A549 (cell line): ENCODE results near the gene PIGC. TPM values are rescaled to one million over a fixed set of nuclear protein-coding genes. Genes with fewer than 3 reads are reported as not detected.

ENCODE experiments used
- ATAC-seq, 2 experiments: fragments of 200-7000 bp in 1 of 2; fragments of >200 bp in 1 of 2; cut with Nextera tagmentation in 1 of 2; cut with Tn5 transposase in 1 of 2; 3 replicates each; pipeline versions ENCODE4 v1.8.0 to v1.9.1; 2018 to 2020; ENCODE audit warnings: mild to moderate bottlenecking in 1 of 2, moderate library complexity in 1 of 2
- CTCF ChIA-PET: fragments of 300-600 bp; sonication (Branson Sonifier 250); formaldehyde crosslinking; extraction: SDS; loops from one replicate; lab custom pipeline; 2021; ENCODE audit warnings: antibody characterized with exemption, inconsistent platforms; lab: Yijun Ruan, JAX
- POLR2A ChIA-PET: fragments of 350-600 bp; formaldehyde crosslinking; extraction: SDS; loops from one replicate; lab custom pipeline; 2021; ENCODE audit warnings: antibody characterized with exemption, inconsistent platforms; lab: Yijun Ruan, JAX
- DNase-seq, 2 experiments: peaks; one replicate each; pipeline versions ENCODE4 v3.0.0 to v3.0.0-alpha.2; 2011 to 2016; ENCODE audit warnings: low read depth in 1 of 2, low spot score in 1 of 2
- FAIRE-seq: peaks from 2 replicates; lab custom pipeline; 2011; peaks lifted over from hg19 to GRCh38; lab: Jason Lieb, UNC
- H3K27ac ChIP-seq, 2 experiments: fragments of >200 bp; sonication (Bioruptor Twin); formaldehyde crosslinking; 3 replicates each; pipeline ENCODE4 v1.5.1; 2016 to 2017
- H3K4me1 ChIP-seq: fragments of >200 bp; sonication (Bioruptor Twin); formaldehyde crosslinking; 3 replicates; pipeline ENCODE4 v1.6.1; 2016
- H3K4me2 ChIP-seq: fragments of >200 bp; sonication (Bioruptor Twin); formaldehyde crosslinking; 3 replicates; pipeline ENCODE4 v1.6.1; 2016
- H3K4me3 ChIP-seq: fragments of >200 bp; sonication (Bioruptor Twin); formaldehyde crosslinking; 3 replicates; pipeline ENCODE4 v1.5.1; 2016
- H3K9me3 ChIP-seq: fragments of >200 bp; sonication (Bioruptor Twin); formaldehyde crosslinking; 3 replicates; pipeline ENCODE4 v1.6.1; 2016
- ATOH8 ChIP-seq: fragments of 250-450 bp; sonication (Bioruptor Pico); IDR thresholded peaks from 2 replicates; pipeline ENCODE4 v1.5.0; 2020; ENCODE audit warnings: low read depth, mild to moderate bottlenecking, moderate library complexity
- BCL3 ChIP-seq: fragments of >200 bp; sonication (Bioruptor Twin); formaldehyde crosslinking; IDR thresholded peaks from 3 replicates; pipeline ENCODE4 v1.6.1; 2016
- EHF ChIP-seq: fragments of 250-450 bp; sonication (Bioruptor Pico); IDR thresholded peaks from 2 replicates; pipeline ENCODE4 v1.5.0; 2020; ENCODE audit warnings: mild to moderate bottlenecking
- FOSL2 ChIP-seq, 2 experiments: fragments of 450-650 bp in 1 of 2; fragments of >200 bp in 1 of 2; sonication (Bioruptor Twin) in 1 of 2; formaldehyde crosslinking; IDR thresholded peaks; 2 replicates each; pipeline versions ENCODE4 v1.5.0 to v1.6.1; 2016 to 2020; ENCODE audit warnings: mild to moderate bottlenecking in 1 of 2, moderate library complexity in 1 of 2
- FOXS1 ChIP-seq: fragments of 250-450 bp; sonication (Bioruptor Pico); IDR thresholded peaks from 2 replicates; pipeline ENCODE4 v1.5.0; 2020; ENCODE audit warnings: mild to moderate bottlenecking, moderate library complexity
- HOXB13 ChIP-seq: fragments of 250-450 bp; sonication (Bioruptor Pico); IDR thresholded peaks from 2 replicates; pipeline ENCODE4 v1.5.0; 2020; ENCODE audit warnings: low read depth, mild to moderate bottlenecking, moderate library complexity
- JUN ChIP-seq, 2 experiments: fragments of >200 bp; sonication (Bioruptor Twin); formaldehyde crosslinking; IDR thresholded peaks; 2 replicates in 1 of 2; 3 replicates in 1 of 2; pipeline ENCODE4 v1.6.1; 2016 to 2017
- JUNB ChIP-seq: fragments of >200 bp; sonication (Bioruptor Twin); formaldehyde crosslinking; IDR thresholded peaks from 2 replicates; pipeline ENCODE4 v1.6.1; 2016
- KDM5A ChIP-seq: fragments of 200-600 bp; sonication (generic); IDR thresholded peaks from 2 replicates; pipeline ENCODE4 v1.6.1; 2016; ENCODE audit warnings: antibody characterized with exemption, mild to moderate bottlenecking
- MYC ChIP-seq: IDR thresholded peaks from 2 replicates; pipeline ENCODE4 v1.6.1; 2012; ENCODE audit warnings: mild to moderate bottlenecking, inconsistent platforms, low read length, improper control_type of control experiment, borderline replicate concordance
- NFE2L2 ChIP-seq: fragments of 150-350 bp; conservative IDR thresholded peaks from 2 replicates; pipeline ENCODE4 v1.6.1; 2014; ENCODE audit warnings: low read length
- NR3C1 ChIP-seq: fragments of >200 bp; sonication (Bioruptor Twin); formaldehyde crosslinking; IDR thresholded peaks from 3 replicates; pipeline ENCODE4 v1.6.1; 2017
- RCOR1 ChIP-seq: fragments of 150-350 bp; IDR thresholded peaks from 2 replicates; pipeline ENCODE4 v1.6.1; 2014; ENCODE audit warnings: antibody characterized with exemption, low read length, low read depth
- RNF2 ChIP-seq: fragments of 200-600 bp; sonication (generic); IDR thresholded peaks from 2 replicates; pipeline ENCODE4 v1.6.1; 2016; ENCODE audit warnings: low read depth, mild to moderate bottlenecking, antibody characterized with exemption, moderate library complexity, borderline replicate concordance
- SREBF2 ChIP-seq: fragments of 450-650 bp; IDR thresholded peaks from 2 replicates; pipeline ENCODE4 v1.6.1; 2014; ENCODE audit warnings: mild to moderate bottlenecking, moderate library complexity
- ZC3H11A ChIP-seq: fragments of 450-650 bp; IDR thresholded peaks from 2 replicates; pipeline ENCODE4 v1.6.1; 2014; ENCODE audit warnings: antibody characterized with exemption, mild to moderate bottlenecking
- WGBS: methylation state at CpG from one replicate; pipeline ENCODE4 v1.1.6; 2017; ENCODE audit errors: missing lambda C conversion rate; 5-methylcytosine and 5-hydroxymethylcytosine counted together
- polyA plus RNA-seq, 4 experiments: library from polyadenylated mRNA; depleted of rRNA in 3 of 4; stranded (reverse); fragments of >200 nt; fragmentation: RNase III in 1 of 4; extraction: RNeasy Plus Mini Kit Qiagen cat#74134 plus additional on column Dnase treatment in 1 of 4; gene quantifications; 2 replicates in 3 of 4; 3 replicates in 1 of 4; pipeline ENCODE4 v1.2.3, GENCODE V29; 2011 to 2017
- TF ChIP-seq, protein P1 (sequence below): IDR thresholded peaks from 2 replicates; pipeline ENCODE4 v1.6.1; 2012; ENCODE audit warnings: low read depth, borderline replicate concordance
- TF ChIP-seq, protein P2 (sequence below): fragments of 450-650 bp; IDR thresholded peaks from 2 replicates; pipeline ENCODE4 v1.6.1; 2014; ENCODE audit warnings: antibody characterized with exemption

PIGC gene
- polyA plus RNA-seq, 2 of the 4 experiments (the other 2 are of a cell fraction): 30.7 to 50.0 TPM

DNA sequence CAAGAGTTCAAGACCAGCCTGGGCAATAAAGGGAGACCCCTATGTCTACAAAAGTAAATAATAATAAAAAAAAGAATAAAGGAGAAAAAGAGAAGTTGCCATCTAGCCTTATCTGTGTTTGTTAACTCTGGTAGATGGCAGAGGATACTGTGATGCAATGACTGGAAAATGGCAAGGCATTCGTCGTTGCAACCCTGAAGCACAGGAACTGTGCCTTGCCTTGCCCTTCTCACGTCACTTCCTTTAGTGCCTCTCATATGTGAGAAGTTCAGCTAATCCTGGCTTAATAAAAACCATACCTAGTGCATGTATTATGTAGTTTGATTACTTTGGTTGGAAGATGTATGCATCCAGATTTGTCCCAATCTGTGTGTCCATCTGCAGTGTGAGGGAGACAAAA, 25.8 kb upstream of the PIGC start:
- H3K27ac ChIP-seq: 0 out of 6 replicates have a peak overlapping the region, but pooled peaks of 1 of the 2 experiments have one; percentile 32
- H3K4me1 ChIP-seq: peaks cover 41% of the 10 kb centered on the region
- no peak for DNase-seq
- FAIRE-seq: no peak
- no peaks in the 10 kb centered on the region for H3K9me3 ChIP-seq
- no peak for ATAC-seq
- CTCF ChIA-PET: interaction anchor here (0.8 to 2.7 kb wide), 2 partner anchors 10 to 20 kb away, joined by 3 to 10 read pairs; no protein-coding TSS in a partner anchor
- POLR2A ChIA-PET: no interaction called here
- no peak overlapping the region for H3K4me3 ChIP-seq
- H3K4me2 ChIP-seq: peak overlapping the region; percentile 20; the same call in 2 of the 3 replicates
- WGBS: 89% methylated on average over 3 of the region's 3 CpGs
- TF ChIP-seq SREBF2: no peak
- TF ChIP-seq RNF2: no peak
- no peak for TF ChIP-seq JUNB
- no peak for TF ChIP-seq MYC
- TF ChIP-seq, protein P1, sequence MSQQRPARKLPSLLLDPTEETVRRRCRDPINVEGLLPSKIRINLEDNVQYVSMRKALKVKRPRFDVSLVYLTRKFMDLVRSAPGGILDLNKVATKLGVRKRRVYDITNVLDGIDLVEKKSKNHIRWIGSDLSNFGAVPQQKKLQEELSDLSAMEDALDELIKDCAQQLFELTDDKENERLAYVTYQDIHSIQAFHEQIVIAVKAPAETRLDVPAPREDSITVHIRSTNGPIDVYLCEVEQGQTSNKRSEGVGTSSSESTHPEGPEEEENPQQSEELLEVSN: no peak
- TF ChIP-seq, all 56 proteins: peak for 0

DNA sequence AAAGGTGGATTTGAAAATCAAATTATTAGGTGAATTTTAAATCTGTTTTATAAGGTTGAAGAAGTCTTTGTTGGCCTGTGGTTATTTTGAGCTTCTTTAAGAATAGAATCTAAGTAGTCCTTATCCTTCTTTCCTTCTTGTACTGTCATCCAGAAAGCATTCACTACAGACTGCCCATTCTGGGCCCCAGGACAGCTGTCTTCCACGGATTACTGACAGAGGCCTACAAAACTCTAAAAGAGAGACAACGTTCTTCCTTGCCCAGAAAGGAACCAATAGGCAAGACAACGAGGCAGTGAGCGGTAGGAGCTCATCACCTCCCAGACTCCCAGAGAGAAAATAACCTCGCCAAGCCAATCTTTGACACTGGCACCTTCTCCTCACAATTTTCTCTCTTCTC, 24.4 kb upstream of the PIGC start:
- 77% methylated on average over 5 of the region's 5 CpGs for WGBS

DNA sequence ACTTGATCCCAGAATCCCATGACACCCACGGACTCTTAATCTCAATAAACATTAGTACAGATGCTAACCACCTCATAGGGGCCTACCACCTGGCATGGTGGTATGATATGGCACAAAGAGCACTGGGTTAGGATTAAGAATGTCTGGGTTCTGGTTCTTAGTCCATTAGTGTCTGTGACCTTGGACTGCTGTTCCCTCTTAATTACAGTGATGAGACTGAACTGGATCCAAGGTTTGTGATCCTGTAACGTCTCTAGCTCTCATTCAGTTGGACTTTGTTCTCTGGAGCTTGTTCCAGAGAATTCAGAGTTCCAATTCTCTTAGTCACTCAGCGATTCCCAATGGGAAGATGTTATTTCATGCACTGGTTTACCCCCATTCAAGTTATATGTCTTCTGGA, 23.6 kb upstream of the PIGC start:
- ChIA-PET CTCF (interaction anchor here (0.8 to 2.7 kb wide), 2 partner anchors 9 to 17 kb away, joined by 4 to 10 read pairs; no protein-coding TSS in a partner anchor), POLR2A (no interaction called here)
- ATAC-seq (peak; percentile 55 to 76; a peak in 4 of 6 replicates), FAIRE-seq (no peak), DNase-seq (peak in 1 of 2 experiments; percentile 58)
- H3K4me1 ChIP-seq: peaks cover 36% of the 10 kb centered on the region
- peak overlapping the region; percentile 76 for H3K4me2 ChIP-seq
- WGBS: 5% methylated on average over 3 of the region's 3 CpGs
- peak overlapping the region; percentile 14; the same call in 1 of the 3 replicates for H3K4me3 ChIP-seq
- peak overlapping the region; percentile 78 to 81 for H3K27ac ChIP-seq
- TF ChIP-seq JUNB (peak; percentile 37; the same call in 1 of the 2 replicates), ZC3H11A (no peak), FOSL2 (IDR thresholded peaks at IDR 0.05) (no peak), FOSL2 (CRISPR knock-in tag; IDR thresholded peaks at IDR 0.05) (0 out of 2 replicates have a peak, but pooled peaks have one; percentile 19), KDM5A (no peak), JUN (IDR thresholded peaks at IDR 0.05) (peak in 1 of 2 experiments; percentile 64; a peak in 1 of 5 replicates)
- H3K9me3 ChIP-seq: no peaks in the 10 kb centered on the region

More for the DNA sequence above, 24.4 kb upstream of the PIGC start:
- TF ChIP-seq FOXS1: no peak
- no peak for TF ChIP-seq ATOH8 (CRISPR knock-in tag)
- TF ChIP-seq EHF (CRISPR knock-in tag): no peak
- TF ChIP-seq, protein P2, sequence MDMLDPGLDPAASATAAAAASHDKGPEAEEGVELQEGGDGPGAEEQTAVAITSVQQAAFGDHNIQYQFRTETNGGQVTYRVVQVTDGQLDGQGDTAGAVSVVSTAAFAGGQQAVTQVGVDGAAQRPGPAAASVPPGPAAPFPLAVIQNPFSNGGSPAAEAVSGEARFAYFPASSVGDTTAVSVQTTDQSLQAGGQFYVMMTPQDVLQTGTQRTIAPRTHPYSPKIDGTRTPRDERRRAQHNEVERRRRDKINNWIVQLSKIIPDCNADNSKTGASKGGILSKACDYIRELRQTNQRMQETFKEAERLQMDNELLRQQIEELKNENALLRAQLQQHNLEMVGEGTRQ: no peak
- no peak for TF ChIP-seq BCL3
- TF ChIP-seq NR3C1: no peak
- no peak for TF ChIP-seq HOXB13 (CRISPR knock-in tag)
- TF ChIP-seq NFE2L2: no peak
- TF ChIP-seq RCOR1: no peak
- H3K4me1 ChIP-seq: peaks cover 36% of the 10 kb centered on the region
- ChIA-PET POLR2A (interaction anchor here (0.8 kb wide), 1 partner anchor 65 kb away, joined by 3 read pairs; the partner anchor contains the start of gene SUCO), CTCF (interaction anchor here (0.8 to 2.7 kb wide), 4 partner anchors 10 to 24 kb away, joined by 3 to 10 read pairs (median 4); no protein-coding TSS in a partner anchor)
- H3K27ac ChIP-seq: peak overlapping the region; percentile 76 to 78
- DNase-seq: no peak
- H3K9me3 ChIP-seq: no peaks in the 10 kb centered on the region
- no peak for ATAC-seq
- H3K4me2 ChIP-seq: peak overlapping the region; percentile 76; the same call in 2 of the 3 replicates
- no peak overlapping the region for H3K4me3 ChIP-seq
- no peak for FAIRE-seq
